HG03354 (cell line): ENCODE data around the gene GAPDH.
"Not testable (repeated sequence)": the region's sequence is repeated elsewhere in the genome, so short reads cannot be mapped to it uniquely, and the experiment has no call there.

Experiments
- ATAC-seq: cut with Tn5 transposase; IDR thresholded peaks from one replicate; pipeline ENCODE4 v1.9.1; 2021; ENCODE audit warnings: mild to moderate bottlenecking; ENCODE audit not compliant: unreplicated experiment, poor library complexity, severe bottlenecking

Gene GAPDH

GRCh38 chr12:6558014-6558760 lies 23.9 kb downstream of the GAPDH start:
- ATAC-seq, result not testable (repeated sequence)

- no peak for ATAC-seq
These were observed 25.2 kb downstream of the GAPDH start for GRCh38 chr12:6559500-6559899.

- no peak for ATAC-seq
These were observed 26.3 kb downstream of the GAPDH start for GRCh38 chr12:6560501-6561205.

DNA sequence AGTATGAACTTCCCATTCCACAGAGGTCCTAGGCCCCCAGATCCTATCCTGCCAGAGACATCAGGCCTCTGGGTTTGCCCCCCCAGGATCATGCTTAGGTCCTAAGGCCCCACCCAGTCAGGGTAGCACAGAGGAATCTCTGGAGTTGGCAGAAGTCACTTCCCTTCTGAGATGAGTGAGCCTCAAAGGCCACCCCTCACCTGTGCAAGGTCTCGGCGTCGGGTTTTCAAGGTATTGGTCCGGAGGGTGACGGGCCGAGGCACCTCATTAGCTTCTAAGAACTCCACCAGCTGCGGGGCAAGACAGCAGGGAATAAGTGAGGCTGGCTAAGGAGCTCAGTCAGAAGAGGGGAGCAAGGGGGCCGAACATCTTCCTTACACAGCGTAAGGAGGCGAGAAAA lies 28.6 kb downstream of the GAPDH start:
- ATAC-seq, result no peak

- ATAC-seq, result no peak
These were observed 29.2 kb downstream of the GAPDH start for GRCh38 chr12:6563448-6564050.

DNA sequence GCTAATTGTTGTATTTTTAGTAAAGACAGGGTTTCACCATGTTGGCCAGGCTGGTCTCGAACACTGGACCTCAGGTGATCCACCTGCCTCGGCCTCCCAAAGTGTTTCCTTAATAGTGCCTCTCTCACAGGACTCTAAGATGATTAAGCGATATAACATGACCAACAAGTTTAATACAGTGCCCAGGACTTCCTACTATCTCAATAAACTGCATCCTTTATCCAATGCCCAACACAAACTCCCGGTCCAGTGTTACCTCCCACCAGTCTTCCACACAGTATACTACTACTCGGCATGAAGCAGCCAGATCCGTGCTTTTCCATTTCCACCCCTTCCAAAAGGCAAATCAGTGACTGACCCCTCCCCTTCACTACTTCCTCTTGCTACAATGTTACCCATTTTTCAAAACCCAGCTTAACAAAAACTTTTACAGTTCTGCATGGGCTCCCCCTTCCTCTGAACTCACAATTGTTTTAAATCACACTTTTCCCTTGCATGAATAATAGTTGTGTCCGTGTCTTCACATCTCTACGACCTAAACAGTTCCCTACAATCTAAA lies 32.9 kb downstream of the GAPDH start:
- no peak for ATAC-seq

DNA sequence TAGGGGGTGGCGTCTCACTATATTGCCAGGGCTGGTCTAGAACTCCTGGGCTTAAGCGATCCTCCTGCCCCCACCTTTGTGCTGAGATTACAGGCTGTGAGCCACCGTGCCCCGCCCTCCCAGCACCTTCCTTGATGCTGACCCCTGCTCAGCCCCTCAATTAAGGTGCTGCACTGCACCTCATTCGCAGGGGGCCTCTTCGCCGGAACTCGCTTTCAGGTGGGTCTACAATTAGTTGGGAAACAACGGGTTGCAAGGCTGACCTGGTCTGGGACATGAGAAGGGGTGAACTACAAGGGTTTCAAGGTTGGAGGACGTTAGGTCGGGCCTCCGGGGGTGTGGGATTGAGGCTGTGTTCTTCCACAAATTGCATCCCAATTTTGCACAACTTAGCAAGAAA lies 35.0 kb downstream of the GAPDH start:
- no peak for ATAC-seq

GRCh38 chr12:6569786-6570185 lies 35.5 kb downstream of the GAPDH start:
- no peak for ATAC-seq

- ATAC-seq, result no peak
These were observed 36.1 kb downstream of the GAPDH start for GRCh38 chr12:6570264-6570887.

DNA sequence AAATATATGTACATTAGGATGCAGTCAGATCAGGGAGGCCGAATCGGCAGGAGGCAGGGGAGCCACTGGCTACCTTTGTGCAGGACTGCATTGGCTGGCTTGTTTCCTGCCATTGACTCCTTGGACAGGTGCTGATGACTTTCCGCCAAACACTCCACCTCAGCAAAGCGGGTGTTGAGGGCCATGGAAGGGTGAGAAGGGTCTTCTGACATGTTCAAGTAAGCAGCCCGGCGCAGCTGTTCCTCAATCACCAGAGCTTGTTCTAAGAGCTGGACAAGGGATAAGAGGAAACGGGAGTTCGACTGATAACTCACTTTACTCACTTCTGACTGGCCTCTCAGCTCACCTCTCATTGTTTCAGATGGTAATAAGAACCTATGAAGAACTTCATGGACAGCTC lies 38.7 kb downstream of the GAPDH start:
- ATAC-seq, result no peak

DNA sequence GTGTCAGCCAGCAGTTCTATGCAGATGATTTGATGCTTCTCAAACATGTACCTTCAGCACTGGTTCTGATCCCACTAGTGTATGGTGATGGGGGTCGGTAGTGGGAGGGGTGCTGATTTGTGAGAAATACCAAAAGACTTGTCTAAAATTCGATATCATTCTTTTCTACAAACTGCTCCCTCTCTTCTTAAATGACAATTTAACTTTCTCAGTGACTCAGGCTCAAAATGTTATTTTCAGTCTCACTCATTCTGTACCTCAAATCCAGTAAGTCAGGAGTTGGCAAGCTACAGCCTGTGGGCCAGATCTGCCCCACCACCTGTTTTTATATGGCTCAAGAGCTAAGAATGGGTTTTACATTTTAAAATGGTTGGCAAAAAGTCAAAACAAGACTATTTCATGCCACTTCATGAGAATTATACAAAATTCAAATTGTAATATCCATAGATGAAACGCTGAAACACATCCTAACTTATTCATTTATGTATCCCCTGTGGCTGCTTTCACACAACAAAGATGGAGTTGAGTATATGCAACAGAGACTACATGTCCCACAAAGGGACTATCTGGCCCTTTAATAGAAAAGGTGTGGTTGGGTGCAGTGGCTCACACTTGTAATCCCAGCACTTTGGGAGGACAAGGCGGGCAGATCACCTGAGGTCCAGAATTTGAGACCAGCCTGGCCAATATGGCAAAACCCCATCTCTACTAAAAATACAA lies 40.4 kb downstream of the GAPDH start:
- no peak for ATAC-seq

DNA sequence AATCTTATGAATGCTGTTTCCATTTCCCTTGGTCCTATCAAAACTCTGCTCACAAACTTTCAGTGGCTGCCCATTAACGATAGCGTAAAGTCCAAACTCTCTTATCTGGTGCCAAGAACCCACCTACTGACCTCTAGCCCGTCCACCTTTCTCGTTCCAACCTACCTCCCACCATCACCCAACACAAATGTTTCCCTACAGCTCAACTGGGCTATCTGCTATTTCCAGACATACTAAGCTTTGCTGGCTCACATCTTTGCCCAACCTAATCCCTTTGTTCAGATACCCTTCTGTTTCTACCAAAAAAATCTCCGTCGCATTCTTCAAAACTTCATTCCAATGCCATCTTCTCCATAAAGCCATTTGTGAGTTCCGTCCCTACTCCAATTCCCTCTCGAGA lies 41.3 kb downstream of the GAPDH start:
- no peak for ATAC-seq

DNA sequence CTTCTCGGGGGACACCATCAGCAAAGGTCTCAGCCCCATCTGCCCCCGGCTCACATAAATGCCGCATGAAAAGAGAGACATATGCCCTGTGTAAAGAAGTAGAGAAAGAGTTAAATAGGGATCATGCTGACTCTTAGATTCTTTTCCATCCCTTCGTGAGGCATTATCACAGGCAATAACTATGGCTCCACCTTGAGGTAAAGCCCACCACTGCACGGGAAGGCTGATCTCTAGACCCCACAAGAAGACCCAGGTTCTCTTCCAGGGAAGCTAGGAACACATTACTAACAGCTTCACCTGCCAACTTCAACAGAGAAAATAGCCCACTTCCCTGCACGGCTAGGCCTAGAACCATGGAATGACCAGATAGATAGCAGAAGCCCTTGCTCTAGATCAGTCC lies 47.9 kb downstream of the GAPDH start:
- ATAC-seq, result no peak

DNA sequence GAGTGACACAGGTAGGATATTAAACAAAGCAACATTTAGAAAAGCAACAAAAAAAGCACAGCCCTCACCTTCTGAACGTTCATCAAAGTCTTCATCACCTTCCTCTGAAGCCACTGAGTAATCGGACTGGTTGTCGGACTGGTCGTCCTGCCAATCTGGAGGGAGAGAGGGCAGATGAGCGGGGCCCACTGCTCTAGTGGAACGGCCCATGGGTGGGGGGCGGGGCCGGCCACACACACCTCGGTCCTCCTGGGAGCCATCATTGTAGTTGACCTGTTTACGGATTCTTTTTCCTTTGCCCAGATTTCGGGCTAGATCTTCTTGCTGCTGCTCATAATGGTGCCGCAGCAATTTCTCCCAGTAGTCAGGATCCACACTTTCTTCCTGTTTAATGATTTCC lies 48.6 kb downstream of the GAPDH start:
- ATAC-seq, result no peak

DNA sequence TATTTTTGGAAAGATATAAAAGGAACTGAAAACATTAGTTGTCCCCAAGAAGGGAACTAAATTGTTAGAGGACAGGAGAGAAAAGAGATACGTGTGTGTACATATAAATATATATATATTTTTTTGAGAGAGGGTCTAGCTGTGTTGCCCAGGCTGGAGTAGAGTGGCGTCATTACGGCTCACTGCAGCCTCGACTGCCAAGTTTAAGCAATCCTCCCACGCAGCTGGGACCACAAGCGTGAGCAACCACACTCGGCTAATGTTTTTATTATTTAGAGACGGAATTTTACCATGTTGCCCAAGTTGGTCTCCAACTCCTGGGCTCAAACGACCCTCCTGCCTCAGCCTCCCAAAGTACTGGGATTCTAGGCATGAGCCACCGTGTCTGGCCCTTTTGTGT lies 50.0 kb downstream of the GAPDH start:
- ATAC-seq, result no peak

DNA sequence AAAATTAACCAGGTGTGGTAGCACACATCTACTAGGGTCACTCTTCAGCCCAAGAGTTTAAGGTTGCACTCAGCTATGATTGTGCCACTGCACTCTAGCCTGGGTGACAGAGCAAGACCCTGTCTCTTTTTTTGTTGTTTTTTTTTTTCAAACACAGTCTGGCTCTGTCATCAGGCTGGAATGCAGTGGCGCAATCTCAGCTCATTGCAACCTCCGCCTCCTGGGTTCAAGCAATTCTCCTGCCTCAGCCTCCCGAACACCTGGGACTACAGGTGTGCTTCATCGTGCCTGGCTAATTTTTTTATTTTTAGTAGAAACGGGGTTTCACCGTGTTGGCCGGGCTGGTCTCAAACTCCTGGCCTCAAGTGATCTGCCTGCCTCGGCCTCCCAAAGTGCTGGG lies 52.3 kb downstream of the GAPDH start:
- ATAC-seq, result not testable (repeated sequence)
